GM23338 (cell line): ENCODE measurements around the gene C2CD4A. TPM values are rescaled to one million over a fixed set of nuclear protein-coding genes. Genes with fewer than 3 reads are reported as not detected.

Experiments used
- ATAC-seq: fragments of 200-7000 bp; cut with Tn5 transposase; 3 replicates; pipeline ENCODE4 v1.9.1; 2020
- DNase-seq: peaks from one replicate; pipeline ENCODE4 v3.0.0-alpha.2; 2015; ENCODE audit warnings: low spot score
- H2AFZ ChIP-seq: fragments of 200-600 bp; sonication (generic); 2 replicates; pipeline ENCODE4 v1.8.0; 2016; ENCODE audit warnings: antibody characterized with exemption, mild to moderate bottlenecking, moderate library complexity
- H3F3A ChIP-seq: fragments of 200-600 bp; sonication (generic); replicated peaks from 2 replicates; pipeline ENCODE4 v1.8.0; 2017; ENCODE audit warnings: antibody characterized with exemption, mixed run types, low read depth
- H3K27ac ChIP-seq: fragments of 200-600 bp; sonication (generic); 2 replicates; pipeline ENCODE4 v1.6.1; 2016; ENCODE audit warnings: low read depth
- H3K27me3 ChIP-seq: fragments of 200-600 bp; sonication (generic); 2 replicates; pipeline ENCODE4 v1.8.0; 2016; ENCODE audit warnings: mild to moderate bottlenecking, mixed run types, moderate library complexity; ENCODE audit not compliant: insufficient read depth
- H3K36me3 ChIP-seq: fragments of 200-600 bp; sonication (generic); 2 replicates; pipeline ENCODE4 v1.8.0; 2016; ENCODE audit warnings: mild to moderate bottlenecking; ENCODE audit not compliant: insufficient read depth
- H3K4me1 ChIP-seq: fragments of 200-600 bp; sonication (generic); 2 replicates; pipeline ENCODE4 v1.8.0; 2016; ENCODE audit warnings: mild to moderate bottlenecking, moderate library complexity; ENCODE audit not compliant: insufficient read depth
- H3K4me2 ChIP-seq: fragments of 200-600 bp; sonication (generic); 2 replicates; pipeline ENCODE4 v1.7.1; 2017; ENCODE audit warnings: mixed run types
- H3K4me3 ChIP-seq: fragments of 200-600 bp; sonication (generic); 2 replicates; pipeline ENCODE4 v1.6.1; 2016; ENCODE audit warnings: mixed run types
- H3K79me2 ChIP-seq: fragments of 200-600 bp; sonication (generic); replicated peaks from 2 replicates; pipeline ENCODE4 v1.8.0; 2017; ENCODE audit warnings: mild to moderate bottlenecking; ENCODE audit not compliant: insufficient read depth
- H3K9me2 ChIP-seq: fragments of 200-600 bp; sonication (generic); 2 replicates; pipeline ENCODE4 v1.8.0; 2017; ENCODE audit not compliant: insufficient read depth
- H4K20me1 ChIP-seq: fragments of 200-600 bp; sonication (generic); replicated peaks from 2 replicates; pipeline ENCODE4 v1.8.0; 2017; ENCODE audit warnings: mild to moderate bottlenecking; ENCODE audit not compliant: insufficient read depth
- H3K27ac Mint-ChIP-seq: 2 replicates; pipeline ENCODE4 v1.8.0; 2020; ENCODE audit warnings: inconsistent platforms, mild to moderate bottlenecking, moderate library complexity, mixed read lengths
- H3K27me3 Mint-ChIP-seq: 3 replicates; pipeline ENCODE4 v1.8.0; 2022; ENCODE audit warnings: low read depth, mild to moderate bottlenecking, moderate library complexity, mixed read lengths, inconsistent platforms; ENCODE audit not compliant: insufficient read depth, poor library complexity
- H3K36me3 Mint-ChIP-seq: 3 replicates; pipeline ENCODE4 v1.8.0; 2021; ENCODE audit warnings: low read depth, mild to moderate bottlenecking, inconsistent platforms, moderate library complexity, mixed read lengths
- H3K4me1 Mint-ChIP-seq: 3 replicates; pipeline ENCODE4 v1.8.0; 2020; ENCODE audit warnings: mild to moderate bottlenecking, inconsistent platforms, mixed read lengths
- H3K4me3 Mint-ChIP-seq: 3 replicates; pipeline ENCODE4 v1.8.0; 2021; ENCODE audit warnings: moderate library complexity, mild to moderate bottlenecking, inconsistent platforms, mixed read lengths
- H3K9me3 Mint-ChIP-seq: 3 replicates; pipeline ENCODE4 v1.8.0; 2020; ENCODE audit warnings: moderate library complexity, mild to moderate bottlenecking, inconsistent platforms, mixed read lengths
- EZH2 ChIP-seq: fragments of 200-600 bp; sonication (generic); IDR thresholded peaks from one replicate; pipeline ENCODE4 v1.8.0; 2017; ENCODE audit warnings: antibody characterized with exemption, mild to moderate bottlenecking, low read depth; ENCODE audit not compliant: unreplicated experiment
- EZH2phosphoT487 ChIP-seq: fragments of 200-600 bp; sonication (generic); IDR thresholded peaks from one replicate; pipeline ENCODE4 v1.8.1; 2018; ENCODE audit warnings: antibody characterized with exemption; ENCODE audit not compliant: unreplicated experiment
- NANOG ChIP-seq: IDR thresholded peaks from 2 replicates; pipeline ENCODE4 v1.6.1; 2016; ENCODE audit warnings: antibody characterized with exemption, borderline replicate concordance
- POLR2AphosphoS5 ChIP-seq: IDR thresholded peaks from 2 replicates; pipeline ENCODE4 v1.6.1; 2016; ENCODE audit warnings: antibody characterized with exemption, low read depth
- ZNF114 ChIP-seq: fragments of 250-450 bp; sonication (Bioruptor Pico); IDR thresholded peaks from 2 replicates; pipeline ENCODE4 v1.5.0; 2020; ENCODE audit warnings: mild to moderate bottlenecking, moderate library complexity
- ZNF331 ChIP-seq: fragments of 250-450 bp; sonication (Bioruptor Pico); IDR thresholded peaks from 2 replicates; pipeline ENCODE4 v1.5.0; 2020; ENCODE audit warnings: low read depth, mild to moderate bottlenecking, moderate library complexity
- polyA plus RNA-seq: library from polyadenylated mRNA; unstranded; fragments of >200 nt; fragmentation: Nextera tagmentation; extraction: Ambion mirVana; gene quantifications from 2 replicates; pipeline ENCODE4 v1.2.1, GENCODE V29; 2016
- total RNA-seq: library from RNA; depleted of rRNA; stranded (reverse); fragments of >200 nt; shearing (Covaris generic); gene quantifications from 2 replicates; pipeline ENCODE4 v1.2.3, GENCODE V29; 2014
- TF ChIP-seq, protein P1 (sequence below), 2 experiments: fragments of 200-600 bp in 1 of 2; sonication (generic) in 1 of 2; conservative IDR thresholded peaks; 2 replicates each; pipeline versions ENCODE4 v1.5.1 to v1.6.1; 2016 to 2017; ENCODE audit warnings: antibody characterized with exemption in 2 of 2, low read depth in 2 of 2, mild to moderate bottlenecking in 2 of 2, moderate library complexity in 1 of 2
- TF ChIP-seq, protein P2 (sequence below): IDR thresholded peaks from one replicate; pipeline ENCODE4 v1.6.1; 2018; ENCODE audit warnings: antibody characterized with exemption; ENCODE audit not compliant: unreplicated experiment
- TF ChIP-seq, protein P3 (sequence below): fragments of 250-450 bp; sonication (Bioruptor Pico); IDR thresholded peaks from 2 replicates; pipeline ENCODE4 v1.5.0; 2020; ENCODE audit warnings: mild to moderate bottlenecking, moderate library complexity
- TF ChIP-seq, protein P4 (sequence below): IDR thresholded peaks from 2 replicates; pipeline ENCODE4 v1.6.1; 2016; ENCODE audit warnings: antibody characterized with exemption

The C2CD4A gene
- total and polyA plus RNA-seq, 2 experiments from 2014 or later = 0.07 TPM; not detected in 1

DNA sequence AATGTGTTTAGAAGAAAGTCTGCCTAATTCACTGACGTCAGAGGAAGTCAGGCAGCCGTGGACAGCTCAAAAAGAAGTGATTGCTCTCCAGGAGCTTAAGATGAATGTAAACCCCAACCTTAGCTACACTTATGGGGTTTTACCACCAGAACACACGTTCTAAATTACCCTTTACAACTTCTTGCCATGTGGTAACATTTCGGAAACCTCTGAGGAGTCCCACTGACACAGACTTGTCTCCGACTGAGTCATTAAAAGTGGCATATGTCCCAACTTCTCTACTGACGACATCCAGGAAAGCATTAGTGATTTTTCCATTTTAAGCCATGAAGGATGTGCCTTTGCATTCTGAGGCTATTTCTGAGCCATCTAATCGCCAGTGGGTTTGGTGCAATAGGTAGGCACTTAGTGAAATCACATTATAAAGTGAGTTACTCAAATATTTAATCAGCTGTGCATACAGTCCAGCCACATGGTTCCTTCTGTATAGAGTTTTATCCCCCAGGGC, 32.4 kb downstream of the C2CD4A start:
- no peaks in the 10 kb centered on the region for H4K20me1 ChIP-seq
- H3K27me3 ChIP-seq = no peaks in the 10 kb centered on the region
- Mint-ChIP-seq H3K9me3 (no peaks in the 10 kb centered on the region), H3K27ac (no peak overlapping the region), H3K4me1 (no peaks in the 10 kb centered on the region), H3K27me3 (peaks cover 1% of the 10 kb centered on the region), H3K4me3 (no peak overlapping the region), H3K36me3 (no peaks in the 10 kb centered on the region)
- no peak overlapping the region for H3K4me2 ChIP-seq
- TF ChIP-seq NANOG = no peak
- no peak for TF ChIP-seq EZH2phosphoT487
- no peak for TF ChIP-seq EZH2
- TF ChIP-seq POLR2AphosphoS5 = no peak
- TF ChIP-seq ZNF331 (CRISPR knock-in tag) = no peak
- H3K27ac ChIP-seq = no peak overlapping the region
- DNase-seq (no peak), ATAC-seq (no peak)
- no peaks in the 10 kb centered on the region for H3K79me2 ChIP-seq
- H3F3A ChIP-seq = no peaks in the 10 kb centered on the region
- H3K36me3 ChIP-seq = no peaks in the 10 kb centered on the region
- H2AFZ ChIP-seq = no peak overlapping the region
- no peaks in the 10 kb centered on the region for H3K9me2 ChIP-seq
- no peaks in the 10 kb centered on the region for H3K4me1 ChIP-seq
- H3K4me3 ChIP-seq = no peak overlapping the region

DNA sequence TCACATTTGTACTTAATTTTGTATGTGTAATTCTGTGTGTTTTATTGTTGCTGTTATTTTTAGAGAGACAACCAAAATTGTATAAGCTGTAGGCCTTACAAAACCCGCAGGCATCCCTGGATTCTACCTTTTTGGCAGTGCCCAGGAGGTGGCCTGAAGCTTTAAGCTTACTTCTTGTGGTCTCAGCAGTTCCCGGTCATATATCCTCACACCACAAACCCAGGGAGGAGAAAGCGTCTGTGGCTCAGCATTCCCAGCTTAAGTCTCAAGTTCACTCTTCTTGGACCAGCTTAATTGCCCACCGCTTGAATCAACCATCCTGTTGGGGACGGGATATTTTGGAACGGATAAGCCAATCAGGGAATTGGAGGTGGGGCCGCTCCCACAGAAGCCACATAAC, 36.7 kb downstream of the C2CD4A start:
- Histone ChIP-seq H3K36me3 (no peaks in the 10 kb centered on the region), H3K79me2 (no peaks in the 10 kb centered on the region), H3F3A (no peaks in the 10 kb centered on the region), H3K4me3 (no peak overlapping the region), H4K20me1 (no peaks in the 10 kb centered on the region), H3K9me2 (no peaks in the 10 kb centered on the region), H3K4me2 (no peak overlapping the region), H3K4me1 (no peaks in the 10 kb centered on the region), H3K27ac (no peak overlapping the region), H2AFZ (peak overlapping the region; percentile 78; the same call in 1 of the 2 replicates), H3K27me3 (no peaks in the 10 kb centered on the region)
- H3K4me1 Mint-ChIP-seq = no peaks in the 10 kb centered on the region
- H3K27ac Mint-ChIP-seq = no peak overlapping the region
- no peaks in the 10 kb centered on the region for H3K9me3 Mint-ChIP-seq
- no peak overlapping the region for H3K4me3 Mint-ChIP-seq
- no peaks in the 10 kb centered on the region for H3K36me3 Mint-ChIP-seq
- DNase-seq (peak; percentile 4), ATAC-seq (no peak)
- peaks cover 1% of the 10 kb centered on the region for H3K27me3 Mint-ChIP-seq
- TF ChIP-seq, protein P1, sequence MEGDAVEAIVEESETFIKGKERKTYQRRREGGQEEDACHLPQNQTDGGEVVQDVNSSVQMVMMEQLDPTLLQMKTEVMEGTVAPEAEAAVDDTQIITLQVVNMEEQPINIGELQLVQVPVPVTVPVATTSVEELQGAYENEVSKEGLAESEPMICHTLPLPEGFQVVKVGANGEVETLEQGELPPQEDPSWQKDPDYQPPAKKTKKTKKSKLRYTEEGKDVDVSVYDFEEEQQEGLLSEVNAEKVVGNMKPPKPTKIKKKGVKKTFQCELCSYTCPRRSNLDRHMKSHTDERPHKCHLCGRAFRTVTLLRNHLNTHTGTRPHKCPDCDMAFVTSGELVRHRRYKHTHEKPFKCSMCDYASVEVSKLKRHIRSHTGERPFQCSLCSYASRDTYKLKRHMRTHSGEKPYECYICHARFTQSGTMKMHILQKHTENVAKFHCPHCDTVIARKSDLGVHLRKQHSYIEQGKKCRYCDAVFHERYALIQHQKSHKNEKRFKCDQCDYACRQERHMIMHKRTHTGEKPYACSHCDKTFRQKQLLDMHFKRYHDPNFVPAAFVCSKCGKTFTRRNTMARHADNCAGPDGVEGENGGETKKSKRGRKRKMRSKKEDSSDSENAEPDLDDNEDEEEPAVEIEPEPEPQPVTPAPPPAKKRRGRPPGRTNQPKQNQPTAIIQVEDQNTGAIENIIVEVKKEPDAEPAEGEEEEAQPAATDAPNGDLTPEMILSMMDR (conservative IDR thresholded peaks at IDR 0.05; ENCODE audit: low read depth in 2 of 2) = no peak
- TF ChIP-seq ZNF331 (CRISPR knock-in tag) (no peak), ZNF114 (CRISPR knock-in tag) (no peak)
- TF ChIP-seq, protein P2, sequence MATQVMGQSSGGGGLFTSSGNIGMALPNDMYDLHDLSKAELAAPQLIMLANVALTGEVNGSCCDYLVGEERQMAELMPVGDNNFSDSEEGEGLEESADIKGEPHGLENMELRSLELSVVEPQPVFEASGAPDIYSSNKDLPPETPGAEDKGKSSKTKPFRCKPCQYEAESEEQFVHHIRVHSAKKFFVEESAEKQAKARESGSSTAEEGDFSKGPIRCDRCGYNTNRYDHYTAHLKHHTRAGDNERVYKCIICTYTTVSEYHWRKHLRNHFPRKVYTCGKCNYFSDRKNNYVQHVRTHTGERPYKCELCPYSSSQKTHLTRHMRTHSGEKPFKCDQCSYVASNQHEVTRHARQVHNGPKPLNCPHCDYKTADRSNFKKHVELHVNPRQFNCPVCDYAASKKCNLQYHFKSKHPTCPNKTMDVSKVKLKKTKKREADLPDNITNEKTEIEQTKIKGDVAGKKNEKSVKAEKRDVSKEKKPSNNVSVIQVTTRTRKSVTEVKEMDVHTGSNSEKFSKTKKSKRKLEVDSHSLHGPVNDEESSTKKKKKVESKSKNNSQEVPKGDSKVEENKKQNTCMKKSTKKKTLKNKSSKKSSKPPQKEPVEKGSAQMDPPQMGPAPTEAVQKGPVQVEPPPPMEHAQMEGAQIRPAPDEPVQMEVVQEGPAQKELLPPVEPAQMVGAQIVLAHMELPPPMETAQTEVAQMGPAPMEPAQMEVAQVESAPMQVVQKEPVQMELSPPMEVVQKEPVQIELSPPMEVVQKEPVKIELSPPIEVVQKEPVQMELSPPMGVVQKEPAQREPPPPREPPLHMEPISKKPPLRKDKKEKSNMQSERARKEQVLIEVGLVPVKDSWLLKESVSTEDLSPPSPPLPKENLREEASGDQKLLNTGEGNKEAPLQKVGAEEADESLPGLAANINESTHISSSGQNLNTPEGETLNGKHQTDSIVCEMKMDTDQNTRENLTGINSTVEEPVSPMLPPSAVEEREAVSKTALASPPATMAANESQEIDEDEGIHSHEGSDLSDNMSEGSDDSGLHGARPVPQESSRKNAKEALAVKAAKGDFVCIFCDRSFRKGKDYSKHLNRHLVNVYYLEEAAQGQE = no peak
- TF ChIP-seq, protein P3, sequence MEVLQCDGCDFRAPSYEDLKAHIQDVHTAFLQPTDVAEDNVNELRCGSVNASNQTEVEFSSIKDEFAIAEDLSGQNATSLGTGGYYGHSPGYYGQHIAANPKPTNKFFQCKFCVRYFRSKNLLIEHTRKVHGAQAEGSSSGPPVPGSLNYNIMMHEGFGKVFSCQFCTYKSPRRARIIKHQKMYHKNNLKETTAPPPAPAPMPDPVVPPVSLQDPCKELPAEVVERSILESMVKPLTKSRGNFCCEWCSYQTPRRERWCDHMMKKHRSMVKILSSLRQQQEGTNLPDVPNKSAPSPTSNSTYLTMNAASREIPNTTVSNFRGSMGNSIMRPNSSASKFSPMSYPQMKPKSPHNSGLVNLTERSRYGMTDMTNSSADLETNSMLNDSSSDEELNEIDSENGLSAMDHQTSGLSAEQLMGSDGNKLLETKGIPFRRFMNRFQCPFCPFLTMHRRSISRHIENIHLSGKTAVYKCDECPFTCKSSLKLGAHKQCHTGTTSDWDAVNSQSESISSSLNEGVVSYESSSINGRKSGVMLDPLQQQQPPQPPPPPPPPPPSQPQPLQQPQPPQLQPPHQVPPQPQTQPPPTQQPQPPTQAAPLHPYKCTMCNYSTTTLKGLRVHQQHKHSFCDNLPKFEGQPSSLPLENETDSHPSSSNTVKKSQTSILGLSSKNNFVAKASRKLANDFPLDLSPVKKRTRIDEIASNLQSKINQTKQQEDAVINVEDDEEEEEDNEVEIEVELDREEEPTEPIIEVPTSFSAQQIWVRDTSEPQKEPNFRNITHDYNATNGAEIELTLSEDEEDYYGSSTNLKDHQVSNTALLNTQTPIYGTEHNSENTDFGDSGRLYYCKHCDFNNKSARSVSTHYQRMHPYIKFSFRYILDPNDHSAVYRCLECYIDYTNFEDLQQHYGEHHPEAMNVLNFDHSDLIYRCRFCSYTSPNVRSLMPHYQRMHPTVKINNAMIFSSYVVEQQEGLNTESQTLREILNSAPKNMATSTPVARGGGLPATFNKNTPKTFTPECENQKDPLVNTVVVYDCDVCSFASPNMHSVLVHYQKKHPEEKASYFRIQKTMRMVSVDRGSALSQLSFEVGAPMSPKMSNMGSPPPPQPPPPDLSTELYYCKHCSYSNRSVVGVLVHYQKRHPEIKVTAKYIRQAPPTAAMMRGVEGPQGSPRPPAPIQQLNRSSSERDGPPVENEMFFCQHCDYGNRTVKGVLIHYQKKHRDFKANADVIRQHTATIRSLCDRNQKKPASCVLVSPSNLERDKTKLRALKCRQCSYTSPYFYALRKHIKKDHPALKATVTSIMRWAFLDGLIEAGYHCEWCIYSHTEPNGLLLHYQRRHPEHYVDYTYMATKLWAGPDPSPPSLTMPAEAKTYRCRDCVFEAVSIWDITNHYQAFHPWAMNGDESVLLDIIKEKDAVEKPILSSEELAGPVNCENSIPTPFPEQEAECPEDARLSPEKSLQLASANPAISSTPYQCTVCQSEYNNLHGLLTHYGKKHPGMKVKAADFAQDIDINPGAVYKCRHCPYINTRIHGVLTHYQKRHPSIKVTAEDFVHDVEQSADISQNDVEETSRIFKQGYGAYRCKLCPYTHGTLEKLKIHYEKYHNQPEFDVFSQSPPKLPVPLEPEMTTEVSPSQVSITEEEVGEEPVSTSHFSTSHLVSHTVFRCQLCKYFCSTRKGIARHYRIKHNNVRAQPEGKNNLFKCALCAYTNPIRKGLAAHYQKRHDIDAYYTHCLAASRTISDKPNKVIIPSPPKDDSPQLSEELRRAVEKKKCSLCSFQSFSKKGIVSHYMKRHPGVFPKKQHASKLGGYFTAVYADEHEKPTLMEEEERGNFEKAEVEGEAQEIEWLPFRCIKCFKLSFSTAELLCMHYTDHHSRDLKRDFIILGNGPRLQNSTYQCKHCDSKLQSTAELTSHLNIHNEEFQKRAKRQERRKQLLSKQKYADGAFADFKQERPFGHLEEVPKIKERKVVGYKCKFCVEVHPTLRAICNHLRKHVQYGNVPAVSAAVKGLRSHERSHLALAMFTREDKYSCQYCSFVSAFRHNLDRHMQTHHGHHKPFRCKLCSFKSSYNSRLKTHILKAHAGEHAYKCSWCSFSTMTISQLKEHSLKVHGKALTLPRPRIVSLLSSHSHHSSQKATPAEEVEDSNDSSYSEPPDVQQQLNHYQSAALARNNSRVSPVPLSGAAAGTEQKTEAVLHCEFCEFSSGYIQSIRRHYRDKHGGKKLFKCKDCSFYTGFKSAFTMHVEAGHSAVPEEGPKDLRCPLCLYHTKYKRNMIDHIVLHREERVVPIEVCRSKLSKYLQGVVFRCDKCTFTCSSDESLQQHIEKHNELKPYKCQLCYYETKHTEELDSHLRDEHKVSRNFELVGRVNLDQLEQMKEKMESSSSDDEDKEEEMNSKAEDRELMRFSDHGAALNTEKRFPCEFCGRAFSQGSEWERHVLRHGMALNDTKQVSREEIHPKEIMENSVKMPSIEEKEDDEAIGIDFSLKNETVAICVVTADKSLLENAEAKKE (CRISPR knock-in tag) = no peak
- TF ChIP-seq, protein P4, sequence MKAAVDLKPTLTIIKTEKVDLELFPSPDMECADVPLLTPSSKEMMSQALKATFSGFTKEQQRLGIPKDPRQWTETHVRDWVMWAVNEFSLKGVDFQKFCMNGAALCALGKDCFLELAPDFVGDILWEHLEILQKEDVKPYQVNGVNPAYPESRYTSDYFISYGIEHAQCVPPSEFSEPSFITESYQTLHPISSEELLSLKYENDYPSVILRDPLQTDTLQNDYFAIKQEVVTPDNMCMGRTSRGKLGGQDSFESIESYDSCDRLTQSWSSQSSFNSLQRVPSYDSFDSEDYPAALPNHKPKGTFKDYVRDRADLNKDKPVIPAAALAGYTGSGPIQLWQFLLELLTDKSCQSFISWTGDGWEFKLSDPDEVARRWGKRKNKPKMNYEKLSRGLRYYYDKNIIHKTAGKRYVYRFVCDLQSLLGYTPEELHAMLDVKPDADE = no peak
